ENCODE data around the gene EPHB4.

EPHB4 gene

GRCh38 chr7:100874300-100874576 is 46.9 kb upstream of the EPHB4 start:
- peaks cover 42% of the 10 kb centered on the region for H3K79me2 ChIP-seq (ENCODE audit: insufficient read depth, low read length)
- peak overlapping the region; percentile 64 for H3K4me2 ChIP-seq (ENCODE audit: low read length)
- no peaks in the 10 kb centered on the region for H3F3A ChIP-seq (ENCODE audit: insufficient read depth, low read length)
- H2AFZ ChIP-seq (ENCODE audit: low read length) = no peak overlapping the region
- H3K36me3 ChIP-seq (ENCODE audit: insufficient read depth, low read length) = peaks cover 31% of the 10 kb centered on the region
- peak overlapping the region; percentile 91 for H3K9ac ChIP-seq (ENCODE audit: low read length)
- no peaks in the 10 kb centered on the region for H3K27me3 ChIP-seq (ENCODE audit: insufficient read depth, low read length)
- peak overlapping the region; percentile 77 for H3K27ac ChIP-seq (ENCODE audit: low read depth, low read length, poor library complexity, severe bottlenecking)
- H3K9me3 ChIP-seq (ENCODE audit: low read length) = no peaks in the 10 kb centered on the region
- peaks cover 45% of the 10 kb centered on the region for H3K4me1 ChIP-seq (ENCODE audit: insufficient read depth, low read length, severe bottlenecking)
- no peaks in the 10 kb centered on the region for H3K9me2 ChIP-seq (ENCODE audit: low read depth, low read length)
- H4K20me1 ChIP-seq (ENCODE audit: insufficient read depth, low read length) = peaks cover 2% of the 10 kb centered on the region; the same call in 1 of the 2 replicates
- TF ChIP-seq CTCF (IDR thresholded peaks at IDR 0.05; ENCODE audit: low read length) (no peak), EZH2 (IDR thresholded peaks at IDR 0.05; ENCODE audit: borderline replicate concordance, low read length) (no peak)
- peak overlapping the region; percentile 82 for H3K4me3 ChIP-seq (ENCODE audit: low read depth, low read length, poor library complexity, severe bottlenecking)

GRCh38 chr7:100873599-100874299 is 46.4 kb upstream of the EPHB4 start:
- Histone ChIP-seq H3K9ac (ENCODE audit: low read length) (peak overlapping the region; percentile 91), H3K79me2 (ENCODE audit: insufficient read depth, low read length) (peaks cover 37% of the 10 kb centered on the region), H3K27me3 (ENCODE audit: insufficient read depth, low read length) (no peaks in the 10 kb centered on the region), H3K36me3 (ENCODE audit: insufficient read depth, low read length) (peaks cover 26% of the 10 kb centered on the region), H3F3A (ENCODE audit: insufficient read depth, low read length) (no peaks in the 10 kb centered on the region), H3K4me1 (ENCODE audit: insufficient read depth, low read length, severe bottlenecking) (peaks cover 40% of the 10 kb centered on the region), H3K27ac (ENCODE audit: low read depth, low read length, poor library complexity, severe bottlenecking) (peak overlapping the region; percentile 77), H4K20me1 (ENCODE audit: insufficient read depth, low read length) (peaks cover 2% of the 10 kb centered on the region; the same call in 1 of the 2 replicates), H2AFZ (ENCODE audit: low read length) (no peak overlapping the region), H3K4me2 (ENCODE audit: low read length) (peak overlapping the region; percentile 64), H3K9me3 (ENCODE audit: low read length) (no peaks in the 10 kb centered on the region), H3K4me3 (ENCODE audit: low read depth, low read length, poor library complexity, severe bottlenecking) (peak overlapping the region; percentile 82), H3K9me2 (ENCODE audit: low read depth, low read length) (no peaks in the 10 kb centered on the region)
- TF ChIP-seq CTCF (IDR thresholded peaks at IDR 0.05; ENCODE audit: low read length) = no peak
- TF ChIP-seq EZH2 (IDR thresholded peaks at IDR 0.05; ENCODE audit: borderline replicate concordance, low read length) = no peak

- Histone ChIP-seq H3K36me3 (ENCODE audit: insufficient read depth, low read length) (peaks cover 11% of the 10 kb centered on the region), H3K27ac (ENCODE audit: low read depth, low read length, poor library complexity, severe bottlenecking) (peak overlapping the region; percentile 6), H3K9ac (ENCODE audit: low read length) (peak overlapping the region; percentile 58), H3K27me3 (ENCODE audit: insufficient read depth, low read length) (no peaks in the 10 kb centered on the region), H3K4me1 (ENCODE audit: insufficient read depth, low read length, severe bottlenecking) (peaks cover 27% of the 10 kb centered on the region), H3F3A (ENCODE audit: insufficient read depth, low read length) (no peaks in the 10 kb centered on the region), H3K4me2 (ENCODE audit: low read length) (peak overlapping the region; percentile 58), H2AFZ (ENCODE audit: low read length) (no peak overlapping the region), H3K9me2 (ENCODE audit: low read depth, low read length) (no peaks in the 10 kb centered on the region), H3K4me3 (ENCODE audit: low read depth, low read length, poor library complexity, severe bottlenecking) (peak overlapping the region; percentile 49), H3K79me2 (ENCODE audit: insufficient read depth, low read length) (no peaks in the 10 kb centered on the region), H4K20me1 (ENCODE audit: insufficient read depth, low read length) (no peaks in the 10 kb centered on the region), H3K9me3 (ENCODE audit: low read length) (no peaks in the 10 kb centered on the region)
- TF ChIP-seq EZH2 (IDR thresholded peaks at IDR 0.05; ENCODE audit: borderline replicate concordance, low read length) (no peak), CTCF (IDR thresholded peaks at IDR 0.05; ENCODE audit: low read length) (no peak)
These were observed 40.6 kb upstream of the EPHB4 start for GRCh38 chr7:100867776-100868485.

Data from OCI-LY1 (cell line).